Stomach smooth muscle (tissue), 2 donors: Measurements from ENCODE around the gene CDH18.
"Not testable (repeated sequence)": the region's sequence is repeated elsewhere in the genome, so short reads cannot be mapped to it uniquely, and the experiment has no call there.

Experiments
- H3K27ac ChIP-seq: one replicate; pipeline ENCODE4 v1.7.0; 2013; ENCODE audit warnings: mild to moderate bottlenecking, low read length, inconsistent platforms
- H3K27me3 ChIP-seq, 2 donors: one replicate each; pipeline ENCODE4 v1.7.0; 2013; ENCODE audit warnings: low read length in 2 of 2; ENCODE audit not compliant: insufficient read depth in 2 of 2, control insufficient read depth in 1 of 2
- H3K36me3 ChIP-seq, 2 donors: one replicate each; pipeline ENCODE4 v1.7.0; 2013; ENCODE audit warnings: low read length in 2 of 2; ENCODE audit not compliant: control insufficient read depth in 2 of 2, insufficient read depth in 2 of 2
- H3K4me1 ChIP-seq: one replicate; pipeline ENCODE4 v1.7.0; 2013; ENCODE audit warnings: low read length; ENCODE audit not compliant: control insufficient read depth, insufficient read depth
- H3K4me3 ChIP-seq, 2 donors: one replicate each; pipeline ENCODE4 v1.7.0; 2013; ENCODE audit warnings: low read length in 2 of 2
- H3K9ac ChIP-seq, 2 donors: one replicate each; pipeline ENCODE4 v1.7.0; 2013; ENCODE audit warnings: low read length in 2 of 2, mild to moderate bottlenecking in 1 of 2
- H3K9me3 ChIP-seq, 2 donors: one replicate each; pipeline ENCODE4 v1.7.0; 2013; ENCODE audit warnings: low read length in 2 of 2; ENCODE audit not compliant: control insufficient read depth in 2 of 2
- donor health status: healthy.
- donor health status: Pancreatic carcinoma.

Gene CDH18

DNA sequence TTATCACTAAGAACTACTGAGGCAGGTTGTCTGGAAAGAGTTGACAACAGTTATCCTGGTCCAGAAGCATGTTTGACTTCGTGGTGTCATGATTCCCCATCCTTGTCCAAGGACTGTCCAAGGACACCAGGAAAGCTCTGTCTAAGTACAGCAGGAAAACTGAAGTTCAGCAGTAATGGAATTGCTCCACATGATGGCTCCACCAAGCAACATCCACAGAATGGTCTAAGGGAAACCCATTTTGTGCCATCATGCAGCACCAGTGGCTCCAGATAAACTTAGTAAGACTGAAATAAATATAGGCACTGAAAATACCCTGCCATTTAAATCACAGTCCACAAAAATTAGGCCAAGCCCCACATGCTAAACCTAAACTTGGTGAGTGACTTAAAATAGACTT, 192.8 kb downstream of the CDH18 start:
- Histone ChIP-seq H3K4me3 (no peak overlapping the region), H3K27me3 (no peaks in the 10 kb centered on the region), H3K9ac (no peak overlapping the region), H3K36me3 (no peaks in the 10 kb centered on the region), H3K4me1 (no peaks in the 10 kb centered on the region), H3K27ac (no peak overlapping the region), H3K9me3 (no peaks in the 10 kb centered on the region)

DNA sequence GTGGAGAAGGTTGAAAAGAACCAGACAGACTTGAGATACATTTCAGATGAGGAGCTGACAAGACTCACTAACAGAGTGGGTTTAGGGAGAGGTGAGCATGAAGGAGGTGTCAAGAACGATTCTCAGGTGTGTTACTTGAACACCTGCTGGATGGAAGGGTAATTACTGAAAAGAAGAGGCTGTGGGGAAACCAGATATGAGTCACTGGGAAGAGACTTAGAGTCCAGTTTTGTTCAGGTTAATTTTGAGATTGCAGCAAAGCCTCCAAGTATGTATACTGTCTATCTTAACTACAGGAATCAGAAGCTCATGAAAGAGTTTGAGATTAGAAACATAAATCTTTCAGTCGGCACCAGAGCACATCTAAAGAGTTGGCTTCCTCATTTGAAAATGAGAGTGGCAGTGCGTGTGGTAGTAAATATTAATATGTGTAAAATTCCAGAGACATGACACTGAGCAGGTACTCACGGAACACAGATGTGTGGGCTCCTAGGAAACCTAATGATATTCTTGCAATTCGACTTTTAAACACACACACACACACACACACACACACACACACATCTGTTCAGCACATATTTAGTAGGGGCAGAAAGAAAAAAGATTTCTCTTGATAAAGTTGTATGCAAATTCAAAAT, 197.1 kb downstream of the CDH18 start:
- Histone ChIP-seq H3K36me3 (no peaks in the 10 kb centered on the region), H3K27me3 (no peaks in the 10 kb centered on the region), H3K27ac (no peak overlapping the region), H3K4me3 (no peak overlapping the region), H3K9ac (no peak overlapping the region), H3K9me3 (no peaks in the 10 kb centered on the region), H3K4me1 (no peaks in the 10 kb centered on the region)

DNA sequence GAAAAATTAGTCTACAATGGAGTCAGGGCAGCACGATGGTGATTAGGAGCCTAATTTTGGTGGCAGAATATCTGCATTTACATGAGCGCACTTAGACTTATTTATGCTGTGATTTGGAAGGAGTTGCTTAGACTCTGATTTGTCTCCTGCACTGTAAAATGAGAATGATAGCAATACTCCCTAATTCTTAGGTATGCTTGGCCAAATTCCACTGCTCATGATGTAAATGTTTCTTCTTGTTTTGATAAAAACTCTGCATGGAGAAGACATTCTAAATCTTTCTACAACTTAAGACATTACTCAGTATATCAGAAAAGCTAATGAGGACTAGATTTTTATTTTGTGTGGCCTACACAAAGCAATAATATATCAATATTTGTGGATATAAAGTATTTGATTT, 205.4 kb downstream of the CDH18 start:
- Histone ChIP-seq H3K9ac (no peak overlapping the region), H3K27me3 (no peaks in the 10 kb centered on the region), H3K27ac (no peak overlapping the region), H3K4me1 (no peaks in the 10 kb centered on the region), H3K9me3 (no peaks in the 10 kb centered on the region), H3K4me3 (no peak overlapping the region), H3K36me3 (no peaks in the 10 kb centered on the region)

DNA sequence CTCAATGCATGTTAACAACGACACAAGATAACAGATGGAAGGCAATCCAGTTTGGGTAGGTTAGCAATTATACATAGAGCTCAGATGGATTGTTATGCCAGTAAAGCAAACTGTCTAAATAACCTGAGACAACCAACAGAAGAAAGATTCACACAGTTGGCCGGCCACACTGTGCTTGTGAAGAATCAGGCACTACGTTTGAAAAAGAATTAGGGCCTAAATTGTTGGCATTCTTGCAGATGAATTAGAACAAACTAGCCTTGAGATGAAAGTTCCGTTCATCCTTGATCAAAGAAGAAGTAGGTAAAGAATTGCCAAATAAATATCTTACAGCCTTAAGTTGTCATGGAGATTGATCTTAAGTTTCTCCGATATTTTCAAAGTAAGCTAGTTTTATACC, 210.6 kb downstream of the CDH18 start:
- no peaks in the 10 kb centered on the region for H3K9me3 ChIP-seq
- no peaks in the 10 kb centered on the region for H3K4me1 ChIP-seq
- H3K9ac ChIP-seq: no peak overlapping the region
- no peak overlapping the region for H3K4me3 ChIP-seq
- H3K27me3 ChIP-seq: no peaks in the 10 kb centered on the region
- no peaks in the 10 kb centered on the region for H3K36me3 ChIP-seq
- H3K27ac ChIP-seq: no peak overlapping the region

DNA sequence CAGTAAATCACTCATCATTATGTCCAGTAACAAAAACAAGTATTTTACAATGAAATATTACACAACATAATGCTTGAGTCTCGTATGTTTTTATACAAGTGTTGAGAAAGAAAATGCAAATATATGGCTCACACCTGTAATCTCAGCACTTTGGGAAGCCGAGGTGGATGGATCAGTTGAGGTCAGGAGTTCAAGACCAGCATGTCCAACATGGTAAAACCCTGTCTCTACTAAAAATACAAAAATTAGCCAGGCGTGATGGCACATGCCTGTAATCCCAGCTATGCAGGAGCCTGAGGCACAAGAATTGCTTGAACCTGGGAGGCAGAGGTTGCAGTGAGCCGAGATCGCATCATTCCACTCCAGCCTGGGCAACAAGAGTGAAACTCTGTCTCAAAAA, 211.1 kb downstream of the CDH18 start:
- not testable (repeated sequence) for H3K9me3 ChIP-seq, H3K27ac ChIP-seq, H3K27me3 ChIP-seq, H3K9ac ChIP-seq, H3K4me3 ChIP-seq, H3K4me1 ChIP-seq, H3K36me3 ChIP-seq

DNA sequence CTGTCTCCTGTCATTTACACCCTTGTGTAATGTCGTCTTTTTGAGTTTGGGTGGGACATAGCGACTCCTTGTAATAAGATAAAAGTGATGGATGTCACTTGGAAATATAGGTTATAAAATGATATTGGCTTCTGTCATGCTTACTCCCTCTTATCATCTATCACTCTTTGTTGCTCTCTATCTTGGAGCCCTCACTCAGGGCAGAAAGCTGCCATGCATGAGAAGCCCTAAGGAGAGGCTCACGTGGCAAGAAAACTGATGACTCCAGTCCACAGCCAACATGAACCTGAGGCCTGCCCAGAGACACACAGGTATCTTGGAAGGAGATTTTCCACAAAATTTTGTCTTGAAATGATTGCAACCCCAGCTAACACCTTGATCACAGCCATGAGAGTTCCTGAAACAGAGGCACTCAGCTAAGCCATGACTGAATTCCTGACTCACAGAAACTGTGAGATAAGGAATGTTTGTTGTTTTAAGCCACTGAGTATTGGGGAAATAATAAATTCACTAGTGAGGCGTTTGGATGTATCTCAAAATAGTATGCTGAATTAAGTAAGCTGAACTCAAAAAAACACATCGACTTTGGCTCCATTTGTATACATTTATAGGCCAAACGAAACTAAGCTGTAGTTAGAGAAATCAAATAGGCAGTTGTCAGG, 216.7 kb downstream of the CDH18 start:
- Histone ChIP-seq H3K9me3 (no peaks in the 10 kb centered on the region), H3K9ac (no peak overlapping the region), H3K27me3 (no peaks in the 10 kb centered on the region), H3K4me1 (no peaks in the 10 kb centered on the region), H3K27ac (no peak overlapping the region), H3K4me3 (no peak overlapping the region), H3K36me3 (no peaks in the 10 kb centered on the region)

DNA sequence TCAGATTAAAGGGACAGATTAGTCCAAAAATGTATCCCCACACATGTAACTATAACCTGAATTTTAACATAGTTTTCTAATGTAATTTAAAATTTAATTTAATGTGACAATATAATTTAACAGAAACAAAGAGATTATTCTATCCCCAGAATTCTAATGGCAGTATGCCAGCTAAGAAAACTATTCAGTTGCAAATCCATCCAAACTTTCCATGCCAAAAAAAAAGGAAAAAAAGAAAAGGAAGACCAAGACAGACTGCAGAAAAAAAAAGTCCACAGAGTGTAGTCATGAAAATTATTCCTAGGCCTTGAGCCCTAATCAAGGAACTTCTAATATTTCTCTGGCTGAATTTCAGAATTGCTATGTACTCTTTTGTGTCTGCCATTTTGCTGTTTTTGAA, 217.6 kb downstream of the CDH18 start:
- H3K9ac ChIP-seq: no peak overlapping the region
- no peaks in the 10 kb centered on the region for H3K27me3 ChIP-seq
- no peaks in the 10 kb centered on the region for H3K9me3 ChIP-seq
- H3K36me3 ChIP-seq: no peaks in the 10 kb centered on the region
- no peak overlapping the region for H3K4me3 ChIP-seq
- H3K4me1 ChIP-seq: no peaks in the 10 kb centered on the region
- H3K27ac ChIP-seq: no peak overlapping the region

DNA sequence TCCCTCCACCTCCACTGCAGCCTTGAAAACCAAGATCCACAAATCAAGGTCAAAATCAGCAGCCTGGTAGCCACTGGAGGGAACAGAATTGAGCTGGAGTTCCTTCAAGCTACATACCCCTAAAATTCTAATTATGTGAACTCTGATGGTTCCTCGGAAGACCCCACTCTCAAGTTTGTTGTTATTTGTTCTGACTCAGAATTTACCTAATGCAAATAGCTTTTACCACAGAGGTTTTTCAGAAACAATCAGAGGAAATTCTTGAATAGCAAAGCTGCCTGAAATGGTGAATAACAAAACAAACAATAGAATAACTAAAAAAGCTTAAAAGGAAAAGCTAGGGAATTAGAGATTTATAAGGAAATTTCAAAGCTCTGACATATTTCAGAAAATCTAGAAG, 220.0 kb downstream of the CDH18 start:
- H3K4me1 ChIP-seq: no peaks in the 10 kb centered on the region
- H3K27me3 ChIP-seq: no peaks in the 10 kb centered on the region

DNA sequence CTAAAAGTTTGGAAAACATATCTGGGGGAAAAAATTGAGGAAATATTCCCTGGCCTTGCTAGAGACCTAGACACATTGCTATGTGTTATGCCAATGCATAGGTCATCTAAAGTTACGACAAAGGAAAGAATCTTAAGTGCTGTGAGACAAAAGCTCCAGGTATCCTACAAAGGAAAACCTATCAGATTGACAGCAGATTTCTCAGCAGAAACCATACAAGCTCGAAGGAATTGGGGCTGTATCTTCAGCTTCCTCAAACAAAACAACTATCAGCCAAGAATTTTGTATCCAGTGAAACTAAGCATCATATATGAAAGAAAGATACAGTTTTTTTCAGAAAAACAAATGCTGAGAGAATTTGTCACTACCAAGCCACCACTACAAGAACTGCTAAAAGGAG, 234.4 kb downstream of the CDH18 start:
- Histone ChIP-seq H3K36me3 (no peaks in the 10 kb centered on the region), H3K9me3 (no peaks in the 10 kb centered on the region), H3K4me3 (no peak overlapping the region), H3K27ac (no peak overlapping the region), H3K9ac (no peak overlapping the region), H3K27me3 (no peaks in the 10 kb centered on the region), H3K4me1 (no peaks in the 10 kb centered on the region)

More for the DNA sequence above, 220.0 kb downstream of the CDH18 start:
- H3K9me3 ChIP-seq: no peaks in the 10 kb centered on the region
- no peak overlapping the region for H3K9ac ChIP-seq
- H3K4me3 ChIP-seq: no peak overlapping the region
- no peak overlapping the region for H3K27ac ChIP-seq
- H3K36me3 ChIP-seq: no peaks in the 10 kb centered on the region

DNA sequence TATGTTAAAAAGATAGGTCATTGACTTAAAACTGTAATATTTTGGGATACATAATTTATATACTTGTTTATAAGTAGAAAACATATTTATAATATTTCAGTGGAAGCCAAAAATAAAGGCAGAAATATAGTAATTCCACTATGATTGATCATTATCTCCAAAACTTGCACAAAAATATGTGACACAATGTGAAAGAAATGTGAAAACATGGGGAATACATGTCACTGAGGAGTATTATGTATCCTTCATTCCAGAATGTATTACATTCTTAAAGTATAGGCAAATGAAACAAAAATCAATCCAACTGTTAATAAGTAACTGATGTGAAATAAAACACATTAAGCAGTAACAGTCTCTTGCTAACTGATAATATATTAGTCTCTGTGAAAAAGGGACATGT, 236.7 kb downstream of the CDH18 start:
- Histone ChIP-seq H3K27ac (no peak overlapping the region), H3K36me3 (no peaks in the 10 kb centered on the region), H3K9me3 (no peaks in the 10 kb centered on the region), H3K27me3 (no peaks in the 10 kb centered on the region), H3K4me1 (no peaks in the 10 kb centered on the region), H3K4me3 (no peak overlapping the region), H3K9ac (no peak overlapping the region)

DNA sequence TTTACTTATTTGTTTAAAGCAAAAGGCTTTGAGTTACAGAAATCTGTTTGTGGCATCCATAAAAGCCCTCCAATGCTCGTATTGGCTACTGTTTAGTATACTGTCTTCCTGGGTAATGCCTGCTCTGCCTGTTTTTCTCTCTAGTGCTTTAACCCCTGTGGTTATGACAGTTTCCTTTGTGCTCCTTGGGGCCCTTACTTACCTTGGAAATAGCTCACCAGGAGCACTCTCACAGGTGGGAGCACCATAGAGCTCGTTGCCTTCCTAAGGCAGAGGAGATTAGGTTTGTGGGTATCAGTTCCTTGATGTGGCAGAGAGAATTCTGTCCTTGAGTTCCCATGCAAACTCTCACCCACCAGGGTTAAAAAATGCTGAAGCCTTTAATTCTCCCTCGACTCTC, 242.8 kb downstream of the CDH18 start:
- H3K9me3 ChIP-seq: no peaks in the 10 kb centered on the region
- H3K27ac ChIP-seq: no peak overlapping the region
- no peaks in the 10 kb centered on the region for H3K36me3 ChIP-seq
- no peak overlapping the region for H3K4me3 ChIP-seq
- no peaks in the 10 kb centered on the region for H3K4me1 ChIP-seq
- H3K27me3 ChIP-seq: no peaks in the 10 kb centered on the region
- no peak overlapping the region for H3K9ac ChIP-seq
